ENCODE results near the gene NR1H2.

DNA sequence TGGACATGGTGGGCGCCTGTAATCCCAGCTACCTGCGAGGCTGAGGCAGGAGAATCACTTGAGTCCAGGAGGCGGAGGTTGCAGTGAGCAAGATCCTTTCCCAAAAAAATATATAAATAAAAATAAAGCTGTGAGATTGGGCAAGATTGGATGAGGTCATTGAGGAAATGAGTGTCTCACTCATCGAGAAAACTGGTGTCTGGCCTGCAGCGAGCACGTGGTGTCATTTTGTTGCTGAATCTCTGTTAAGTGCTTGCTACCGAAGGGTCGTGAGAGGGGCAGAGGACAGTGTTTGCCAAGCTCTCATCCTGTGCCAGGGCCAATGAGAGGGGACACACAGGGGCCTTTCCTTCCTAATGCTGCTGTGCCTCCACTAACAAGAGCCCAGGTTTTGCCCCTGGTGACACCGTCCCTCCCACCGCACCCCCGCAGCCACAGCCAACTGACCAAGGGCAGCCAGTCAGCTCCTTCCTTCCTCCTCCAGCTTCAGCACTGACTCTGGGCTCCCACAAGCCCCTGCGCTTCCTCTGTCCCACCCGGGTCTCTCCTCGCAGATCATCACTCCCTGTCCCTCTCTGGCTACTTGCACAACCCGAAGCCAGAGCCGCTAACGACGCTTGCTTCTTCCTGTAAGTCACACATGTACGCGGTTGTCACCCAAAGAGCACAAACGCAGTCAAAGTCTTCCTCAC, 11.1 kb downstream of the NR1H2 start:
- TF ChIP-seq, protein P1, sequence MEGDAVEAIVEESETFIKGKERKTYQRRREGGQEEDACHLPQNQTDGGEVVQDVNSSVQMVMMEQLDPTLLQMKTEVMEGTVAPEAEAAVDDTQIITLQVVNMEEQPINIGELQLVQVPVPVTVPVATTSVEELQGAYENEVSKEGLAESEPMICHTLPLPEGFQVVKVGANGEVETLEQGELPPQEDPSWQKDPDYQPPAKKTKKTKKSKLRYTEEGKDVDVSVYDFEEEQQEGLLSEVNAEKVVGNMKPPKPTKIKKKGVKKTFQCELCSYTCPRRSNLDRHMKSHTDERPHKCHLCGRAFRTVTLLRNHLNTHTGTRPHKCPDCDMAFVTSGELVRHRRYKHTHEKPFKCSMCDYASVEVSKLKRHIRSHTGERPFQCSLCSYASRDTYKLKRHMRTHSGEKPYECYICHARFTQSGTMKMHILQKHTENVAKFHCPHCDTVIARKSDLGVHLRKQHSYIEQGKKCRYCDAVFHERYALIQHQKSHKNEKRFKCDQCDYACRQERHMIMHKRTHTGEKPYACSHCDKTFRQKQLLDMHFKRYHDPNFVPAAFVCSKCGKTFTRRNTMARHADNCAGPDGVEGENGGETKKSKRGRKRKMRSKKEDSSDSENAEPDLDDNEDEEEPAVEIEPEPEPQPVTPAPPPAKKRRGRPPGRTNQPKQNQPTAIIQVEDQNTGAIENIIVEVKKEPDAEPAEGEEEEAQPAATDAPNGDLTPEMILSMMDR (IDR thresholded peaks at IDR 0.05 in 2 of 3, conservative IDR thresholded peaks at IDR 0.05 in 1 of 3; ENCODE audit: borderline replicate concordance in 1 of 3, insufficient read depth in 1 of 3, low read depth in 2 of 3, low read length in 2 of 3): no peak
- TF ChIP-seq EZH2 (IDR thresholded peaks at IDR 0.05): no peak
- TF ChIP-seq, protein P2, sequence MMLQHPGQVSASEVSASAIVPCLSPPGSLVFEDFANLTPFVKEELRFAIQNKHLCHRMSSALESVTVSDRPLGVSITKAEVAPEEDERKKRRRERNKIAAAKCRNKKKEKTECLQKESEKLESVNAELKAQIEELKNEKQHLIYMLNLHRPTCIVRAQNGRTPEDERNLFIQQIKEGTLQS (IDR thresholded peaks at IDR 0.05): no peak
